H9 (cell line): ENCODE data around the gene RAB9A. TPM values are rescaled to one million over a fixed set of nuclear protein-coding genes. Genes with fewer than 3 reads are reported as not detected.

Experiments
- DNase-seq: peaks from one replicate; pipeline ENCODE4 v3.0.0-alpha.2; 2017
- H2AFZ ChIP-seq: one replicate; pipeline ENCODE4 v1.6.1; 2013; ENCODE audit warnings: mild to moderate bottlenecking, low read length, control low read depth, moderate library complexity
- H2AK5ac ChIP-seq: 2 replicates; pipeline ENCODE4 v1.6.1; 2013; ENCODE audit warnings: low read length, control low read depth, mixed read lengths; ENCODE audit not compliant: insufficient read length
- H2BK120ac ChIP-seq: one replicate; pipeline ENCODE4 v1.6.1; 2013; ENCODE audit warnings: low read depth, mild to moderate bottlenecking, low read length, control low read depth, inconsistent platforms; ENCODE audit not compliant: poor library complexity, severe bottlenecking
- H2BK12ac ChIP-seq: 2 replicates; pipeline ENCODE4 v1.6.1; 2013; ENCODE audit warnings: low read length, control low read depth, mixed read lengths, low read depth; ENCODE audit not compliant: insufficient read length
- H2BK15ac ChIP-seq: 2 replicates; pipeline ENCODE4 v1.6.1; 2013; ENCODE audit warnings: low read depth, low read length, control low read depth
- H2BK20ac ChIP-seq: one replicate; pipeline ENCODE4 v1.6.1; 2013; ENCODE audit warnings: low read depth, mild to moderate bottlenecking, low read length, control low read depth, inconsistent platforms; ENCODE audit not compliant: poor library complexity, severe bottlenecking
- H2BK5ac ChIP-seq: 2 replicates; pipeline ENCODE4 v1.6.1; 2013; ENCODE audit warnings: low read length, control low read depth, mixed read lengths; ENCODE audit not compliant: insufficient read length
- H3K14ac ChIP-seq: 2 replicates; pipeline ENCODE4 v1.6.1; 2013; ENCODE audit warnings: low read length, control low read depth; ENCODE audit not compliant: insufficient read depth
- H3K18ac ChIP-seq: 2 replicates; pipeline ENCODE4 v1.6.1; 2013; ENCODE audit warnings: low read depth, mild to moderate bottlenecking, mixed read lengths, low read length, control low read depth; ENCODE audit not compliant: insufficient read length
- H3K23ac ChIP-seq: 2 replicates; pipeline ENCODE4 v1.6.1; 2013; ENCODE audit warnings: low read length, control low read depth, mixed read lengths, low read depth; ENCODE audit not compliant: insufficient read length
- H3K23me2 ChIP-seq: 2 replicates; pipeline ENCODE4 v1.6.1; 2013; ENCODE audit warnings: low read depth, mild to moderate bottlenecking, mixed read lengths, low read length, control low read depth; ENCODE audit not compliant: insufficient read length, poor library complexity, severe bottlenecking
- H3K27ac ChIP-seq: 2 replicates; pipeline ENCODE4 v1.5.1; 2013; ENCODE audit warnings: low read length, control low read depth, mixed read lengths, low read depth; ENCODE audit not compliant: insufficient read length
- H3K27me3 ChIP-seq: 2 replicates; pipeline ENCODE4 v1.6.1; 2013; ENCODE audit warnings: low read length, control low read depth, inconsistent platforms; ENCODE audit not compliant: insufficient read depth
- H3K4ac ChIP-seq: 2 replicates; pipeline ENCODE4 v1.6.1; 2013; ENCODE audit warnings: low read depth, mild to moderate bottlenecking, control low read depth, inconsistent platforms, low read length, moderate library complexity
- H3K4me1 ChIP-seq: 2 replicates; pipeline ENCODE4 v1.6.1; 2013; ENCODE audit warnings: low read length, control low read depth, inconsistent platforms; ENCODE audit not compliant: insufficient read depth
- H3K4me2 ChIP-seq: 2 replicates; pipeline ENCODE4 v1.6.1; 2013; ENCODE audit warnings: low read length, control low read depth, mixed read lengths; ENCODE audit not compliant: insufficient read length, insufficient read depth
- H3K56ac ChIP-seq: 2 replicates; pipeline ENCODE4 v1.6.1; 2013; ENCODE audit warnings: low read depth, mild to moderate bottlenecking, mixed read lengths, low read length, control low read depth; ENCODE audit not compliant: insufficient read length
- H3K79me1 ChIP-seq: 2 replicates; pipeline ENCODE4 v1.6.1; 2013; ENCODE audit warnings: low read depth, mild to moderate bottlenecking, moderate library complexity, low read length, control low read depth, inconsistent platforms; ENCODE audit not compliant: insufficient read depth, poor library complexity, severe bottlenecking
- H3K79me2 ChIP-seq: 2 replicates; pipeline ENCODE4 v1.6.1; 2013; ENCODE audit warnings: low read length, control low read depth, inconsistent platforms; ENCODE audit not compliant: insufficient read depth
- H3K9ac ChIP-seq: 2 replicates; pipeline ENCODE4 v1.6.1; 2013; ENCODE audit warnings: low read length, control low read depth, mixed read lengths; ENCODE audit not compliant: insufficient read length; ENCODE audit errors: extremely low read depth
- H3K9me3 ChIP-seq: one replicate; pipeline ENCODE4 v1.6.1; 2013; ENCODE audit warnings: low read depth, low read length, inconsistent platforms; ENCODE audit not compliant: control insufficient read depth
- H3T11ph ChIP-seq: one replicate; pipeline ENCODE4 v1.6.1; 2013; ENCODE audit warnings: mild to moderate bottlenecking, low read length, control low read depth, inconsistent platforms
- H4K20me1 ChIP-seq: one replicate; pipeline ENCODE4 v1.6.1; 2013; ENCODE audit not compliant: control insufficient read depth, insufficient read length, insufficient read depth
- H4K5ac ChIP-seq: 2 replicates; pipeline ENCODE4 v1.6.1; 2013; ENCODE audit warnings: low read depth, mild to moderate bottlenecking, mixed read lengths, low read length, control low read depth; ENCODE audit not compliant: insufficient read length
- H4K8ac ChIP-seq: replicated peaks from 2 replicates; pipeline ENCODE4 v1.6.1; 2013; ENCODE audit warnings: low read length, control low read depth, mixed read lengths, low read depth; ENCODE audit not compliant: insufficient read length
- H4K91ac ChIP-seq: 2 replicates; pipeline ENCODE4 v1.6.1; 2013; ENCODE audit warnings: low read depth, mild to moderate bottlenecking, moderate library complexity, mixed read lengths, low read length, control low read depth; ENCODE audit not compliant: insufficient read length
- H3K27ac Mint-ChIP-seq, 3 experiments: 2 replicates in 2 of 3; 3 replicates in 1 of 3; pipeline ENCODE4 v1.8.0; 2020 to 2021; ENCODE audit warnings: mixed read lengths in 3 of 3, mild to moderate bottlenecking in 1 of 3, moderate library complexity in 1 of 3
- H3K27me3 Mint-ChIP-seq: 2 replicates; pipeline ENCODE4 v1.8.0; 2021; ENCODE audit warnings: low read depth, mild to moderate bottlenecking, moderate library complexity, mixed read lengths
- H3K36me3 Mint-ChIP-seq, 3 experiments: 2 replicates in 2 of 3; 3 replicates in 1 of 3; pipeline ENCODE4 v1.8.0; 2020 to 2021; ENCODE audit warnings: low read depth in 3 of 3, mixed read lengths in 3 of 3; ENCODE audit not compliant: insufficient read depth in 1 of 3
- H3K4me1 Mint-ChIP-seq, 2 experiments: 2 replicates each; pipeline ENCODE4 v1.8.0; 2020; ENCODE audit warnings: mixed read lengths in 2 of 2
- H3K4me3 Mint-ChIP-seq, 2 experiments: 2 replicates in 1 of 2; 3 replicates in 1 of 2; pipeline ENCODE4 v1.8.0; 2020 to 2021; ENCODE audit warnings: mild to moderate bottlenecking in 2 of 2, mixed read lengths in 2 of 2, moderate library complexity in 1 of 2
- H3K9me3 Mint-ChIP-seq, 2 experiments: 2 replicates in 1 of 2; 3 replicates in 1 of 2; pipeline ENCODE4 v1.8.0; 2020; ENCODE audit warnings: mild to moderate bottlenecking in 2 of 2, mixed read lengths in 2 of 2, moderate library complexity in 1 of 2
- WGBS: extraction: QIAGEN DNeasy Blood & Tissue Kit; methylation state at CpG from one replicate; pipeline ENCODE4 v1.1.7; 2013; ENCODE audit warnings: missing lambda C conversion rate, low lambda C conversion rate, mixed read lengths; ENCODE audit not compliant: insufficient read length; ENCODE audit errors: extremely low coverage; 5-methylcytosine and 5-hydroxymethylcytosine counted together
- total RNA-seq: library from RNA; stranded (reverse); gene quantifications from 2 replicates; pipeline ENCODE4 v1.2.1, GENCODE V29; 2021
- TF ChIP-seq, protein P1 (sequence below): fragments of 200-600 bp; sonication (generic); conservative IDR thresholded peaks from 3 replicates; pipeline ENCODE4 v1.8.0; 2021; ENCODE audit warnings: antibody characterized with exemption, mild to moderate bottlenecking

Gene RAB9A
- total RNA-seq, 1 experiment from 2014 or later: 21.3 TPM

DNA sequence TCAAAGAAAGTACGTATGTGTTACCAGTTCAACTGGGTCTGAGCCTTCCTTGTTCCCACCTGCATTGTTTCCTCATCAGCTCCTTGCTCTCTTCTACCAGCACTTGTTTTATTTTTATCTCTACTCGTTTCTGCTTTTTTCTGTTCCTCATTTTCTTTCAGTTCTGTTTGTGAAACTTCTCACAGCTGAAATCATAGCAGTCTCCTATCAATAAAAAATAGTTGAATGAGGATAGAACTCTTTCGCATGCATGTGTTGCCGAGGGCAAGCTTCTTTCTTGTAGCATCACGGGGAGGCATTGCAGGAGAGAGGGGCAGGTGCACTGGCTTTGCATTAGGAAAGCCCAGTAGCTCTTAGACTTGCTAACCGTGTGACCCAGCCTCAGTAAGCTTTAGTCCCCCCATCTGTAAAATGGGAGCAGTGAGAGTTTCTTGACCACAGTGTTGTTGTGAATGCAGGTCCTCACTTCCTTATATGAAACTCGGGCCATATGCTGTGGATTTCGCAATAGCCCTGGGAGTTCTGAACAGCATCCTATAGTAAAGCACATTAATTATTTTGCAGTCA is 70.3 kb downstream of the RAB9A start:
- no peak overlapping the region for H2BK20ac ChIP-seq
- no peaks in the 10 kb centered on the region for H3K79me2 ChIP-seq
- Mint-ChIP-seq H3K27me3 (no peaks in the 10 kb centered on the region), H3K4me1 (peaks cover 33 to 49% of the 10 kb centered on the region in 2 experiments), H3K36me3 (peaks cover 0 to 67% (median 29%) of the 10 kb centered on the region in 3 experiments; a peak in 6 of 7 replicates), H3K4me3 (no peak overlapping the region), H3K27ac (peak overlapping the region in 1 of 3 experiments; percentile 21; a peak in 1 of 7 replicates), H3K9me3 (peaks cover 13 to 29% of the 10 kb centered on the region in 2 experiments)
- no peak overlapping the region for H4K8ac ChIP-seq
- WGBS: no CpG with 5 or more reads among the region's 8 CpGs
- H3T11ph ChIP-seq: no peak overlapping the region
- no peak overlapping the region for H2BK5ac ChIP-seq
- no peak overlapping the region for H3K18ac ChIP-seq
- no peaks in the 10 kb centered on the region; the same call in 1 of the 2 replicates for H3K27me3 ChIP-seq
- H2BK15ac ChIP-seq: no peak overlapping the region
- no peaks in the 10 kb centered on the region for H4K20me1 ChIP-seq
- no peak overlapping the region for H2BK12ac ChIP-seq
- no peak overlapping the region for H2AFZ ChIP-seq
- peaks cover 8% of the 10 kb centered on the region; the same call in 1 of the 2 replicates for H3K4me1 ChIP-seq
- no peak overlapping the region for H3K14ac ChIP-seq
- no peak overlapping the region for H3K27ac ChIP-seq
- H3K23ac ChIP-seq: no peak overlapping the region
- no peak for DNase-seq
- H3K9ac ChIP-seq: no peak overlapping the region
- TF ChIP-seq, protein P1, sequence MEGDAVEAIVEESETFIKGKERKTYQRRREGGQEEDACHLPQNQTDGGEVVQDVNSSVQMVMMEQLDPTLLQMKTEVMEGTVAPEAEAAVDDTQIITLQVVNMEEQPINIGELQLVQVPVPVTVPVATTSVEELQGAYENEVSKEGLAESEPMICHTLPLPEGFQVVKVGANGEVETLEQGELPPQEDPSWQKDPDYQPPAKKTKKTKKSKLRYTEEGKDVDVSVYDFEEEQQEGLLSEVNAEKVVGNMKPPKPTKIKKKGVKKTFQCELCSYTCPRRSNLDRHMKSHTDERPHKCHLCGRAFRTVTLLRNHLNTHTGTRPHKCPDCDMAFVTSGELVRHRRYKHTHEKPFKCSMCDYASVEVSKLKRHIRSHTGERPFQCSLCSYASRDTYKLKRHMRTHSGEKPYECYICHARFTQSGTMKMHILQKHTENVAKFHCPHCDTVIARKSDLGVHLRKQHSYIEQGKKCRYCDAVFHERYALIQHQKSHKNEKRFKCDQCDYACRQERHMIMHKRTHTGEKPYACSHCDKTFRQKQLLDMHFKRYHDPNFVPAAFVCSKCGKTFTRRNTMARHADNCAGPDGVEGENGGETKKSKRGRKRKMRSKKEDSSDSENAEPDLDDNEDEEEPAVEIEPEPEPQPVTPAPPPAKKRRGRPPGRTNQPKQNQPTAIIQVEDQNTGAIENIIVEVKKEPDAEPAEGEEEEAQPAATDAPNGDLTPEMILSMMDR: no peak
- H3K56ac ChIP-seq: no peak overlapping the region
- H3K23me2 ChIP-seq: no peaks in the 10 kb centered on the region
- no peak overlapping the region for H3K4me2 ChIP-seq
- H4K5ac ChIP-seq: no peak overlapping the region
- no peaks in the 10 kb centered on the region for H3K79me1 ChIP-seq
- H3K4ac ChIP-seq: no peak overlapping the region
- no peaks in the 10 kb centered on the region for H3K9me3 ChIP-seq
- no peak overlapping the region for H2AK5ac ChIP-seq
- H2BK120ac ChIP-seq: no peak overlapping the region
- no peak overlapping the region for H4K91ac ChIP-seq

Other genes starting within 250 kb of the RAB9A start
- gene EGFL6, start 119.5 kb upstream of the RAB9A start, total RNA-seq: 0.75 and 0.94 TPM in 2 replicates
- 2.7 and 3.1 TPM in 2 replicates for gene TCEANC, start 36.0 kb upstream of the RAB9A start, total RNA-seq
- gene TRAPPC2, start 45.5 kb downstream of the RAB9A start, total RNA-seq: 13.3 and 14.6 TPM in 2 replicates
- 36.0 and 36.6 TPM in 2 replicates for gene OFD1, start 45.6 kb downstream of the RAB9A start, total RNA-seq
- gene GPM6B, start 128.0 kb downstream of the RAB9A start, total RNA-seq: 73.9 and 79.8 TPM in 2 replicates